Measurements from ENCODE around the gene PBX1. TPM values are rescaled to one million over a fixed set of nuclear protein-coding genes. Genes with fewer than 3 reads are reported as not detected.

PBX1 gene
- polyA plus RNA-seq, 3 donors = 0.07 TPM; not detected in 2

- H3K36me3 Mint-ChIP-seq = no peaks in the 10 kb centered on the region
- H3K4me2 ChIP-seq (replicated peaks; ENCODE audit: extremely low read depth, low read length, poor library complexity, severe bottlenecking) = no peak overlapping the region
Measured at GRCh38 chr1:164586591-164586990, 27.6 kb downstream of the PBX1 start.

DNA sequence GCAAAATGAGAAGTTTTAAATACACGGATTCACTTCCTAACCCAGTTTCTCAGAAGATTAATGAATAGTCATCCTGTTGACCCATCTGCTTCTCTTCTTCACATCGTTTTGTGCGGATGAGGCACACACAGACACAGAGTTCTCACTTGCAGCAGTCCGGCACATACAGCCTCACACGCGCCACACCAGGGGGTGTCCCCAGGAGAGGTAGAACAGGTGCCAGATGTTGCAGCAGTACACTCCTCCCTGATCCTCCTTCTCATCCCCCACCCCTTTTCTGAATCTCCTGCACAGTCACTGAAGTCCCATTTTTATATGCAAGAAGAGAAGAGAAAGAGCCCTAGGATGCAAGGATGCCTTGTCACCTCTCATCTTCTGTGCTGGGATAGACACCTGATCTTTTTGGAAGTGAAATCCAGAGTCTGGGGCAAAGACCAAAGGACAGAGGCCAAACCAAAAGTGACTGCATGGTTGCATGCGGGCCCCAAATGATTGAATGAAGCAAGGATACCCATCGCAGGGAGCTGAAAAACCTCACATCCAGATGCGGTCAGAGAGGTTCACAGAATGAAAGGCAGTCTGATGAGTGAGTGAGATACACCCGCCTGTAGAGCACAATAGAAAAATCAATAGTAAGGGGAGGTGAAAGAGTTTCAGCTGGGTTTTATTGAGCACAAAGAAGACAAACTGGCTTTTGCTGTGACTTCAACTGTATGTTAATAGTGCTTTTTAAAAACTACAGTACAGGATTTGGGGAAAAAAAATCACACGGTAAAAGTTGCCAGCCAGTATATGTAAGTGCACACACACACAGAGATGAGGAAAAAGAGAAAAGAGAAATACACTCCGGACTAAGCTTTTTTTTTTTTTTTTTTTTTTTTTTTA, 28.9 kb downstream of the PBX1 start:
- no peak for DNase-seq
- H3K79me2 ChIP-seq (ENCODE audit: insufficient read depth, low read length) = no peaks in the 10 kb centered on the region
- H3K27ac ChIP-seq (ENCODE audit: low read depth in 1 of 2, low read length in 2 of 2) = no peak overlapping the region
- H3K9me3 ChIP-seq (replicated peaks in 1 of 2; ENCODE audit: control insufficient read depth in 1 of 2, insufficient read depth in 1 of 2, low read length in 2 of 2) = no peaks in the 10 kb centered on the region
- no peak overlapping the region for H3K9ac ChIP-seq (ENCODE audit: insufficient read depth, low read length, poor library complexity, severe bottlenecking)
- no peak overlapping the region for H3K4me3 ChIP-seq (replicated peaks in 1 of 3; ENCODE audit: low read depth in 2 of 3, low read length in 3 of 3)
- no peak overlapping the region for H3K27ac Mint-ChIP-seq
- peaks cover 0 to 4% of the 10 kb centered on the region in 2 donors for H3K27me3 ChIP-seq (ENCODE audit: control insufficient read depth in 2 of 2, insufficient read depth in 2 of 2, low read length in 2 of 2)
- H3K36me3 Mint-ChIP-seq = no peaks in the 10 kb centered on the region
- H3K4me1 Mint-ChIP-seq = peaks cover 11% of the 10 kb centered on the region
- no peak for TF ChIP-seq CTCF (IDR thresholded peaks at IDR 0.05)
- H4K20me1 ChIP-seq (ENCODE audit: insufficient read depth, low read length) = no peaks in the 10 kb centered on the region
- WGBS (ENCODE audit: insufficient coverage) = 89% methylated on average over 7 of the region's 12 CpGs
- no peaks in the 10 kb centered on the region for H3K36me3 ChIP-seq (replicated peaks in 1 of 2; ENCODE audit: control insufficient read depth in 1 of 2, insufficient read depth in 2 of 2, low read length in 2 of 2)
- H3K27me3 Mint-ChIP-seq (ENCODE audit: low read depth in 3 of 3) = peaks cover 10 to 24% (median 14%) of the 10 kb centered on the region in 3 donors
- H3K4me2 ChIP-seq (replicated peaks; ENCODE audit: extremely low read depth, low read length, poor library complexity, severe bottlenecking) = no peak overlapping the region
- peaks cover 0 to 2% (median 0%) of the 10 kb centered on the region in 7 donors for H3K9me3 Mint-ChIP-seq
- no peak overlapping the region for H3K4me3 Mint-ChIP-seq
- no peak overlapping the region for H2AFZ ChIP-seq (ENCODE audit: insufficient read depth, low read depth, low read length, poor library complexity, severe bottlenecking)
- H3K4me1 ChIP-seq (ENCODE audit: control insufficient read depth in 1 of 2, insufficient read depth in 2 of 2, low read length in 2 of 2) = no peaks in the 10 kb centered on the region
- intact Hi-C loops (cut with micrococcal nuclease) = no loop called here

More at GRCh38 chr1:164586591-164586990, 27.6 kb downstream of the PBX1 start:
- peaks cover 11% of the 10 kb centered on the region for H3K4me1 Mint-ChIP-seq
- H3K27me3 ChIP-seq (ENCODE audit: control insufficient read depth in 2 of 2, insufficient read depth in 2 of 2, low read length in 2 of 2) = peaks cover 0 to 4% of the 10 kb centered on the region in 2 donors
- no peak overlapping the region for H3K9ac ChIP-seq (ENCODE audit: insufficient read depth, low read length, poor library complexity, severe bottlenecking)
- H3K9me3 ChIP-seq (replicated peaks in 1 of 2; ENCODE audit: control insufficient read depth in 1 of 2, insufficient read depth in 1 of 2, low read length in 2 of 2) = no peaks in the 10 kb centered on the region
- no peak overlapping the region for H3K27ac ChIP-seq (ENCODE audit: low read depth in 1 of 2, low read length in 2 of 2)
- H3K9me3 Mint-ChIP-seq = peaks cover 0 to 2% (median 0%) of the 10 kb centered on the region in 7 donors
- no peaks in the 10 kb centered on the region for H3K79me2 ChIP-seq (ENCODE audit: insufficient read depth, low read length)
- 88% methylated on average over 3 of the region's 5 CpGs for WGBS (ENCODE audit: insufficient coverage)
- no peaks in the 10 kb centered on the region for H4K20me1 ChIP-seq (ENCODE audit: insufficient read depth, low read length)
- no peak overlapping the region for H3K4me3 Mint-ChIP-seq
- intact Hi-C loops (cut with micrococcal nuclease) = no loop called here
- no peak for TF ChIP-seq CTCF (IDR thresholded peaks at IDR 0.05)
- H3K4me1 ChIP-seq (ENCODE audit: control insufficient read depth in 1 of 2, insufficient read depth in 2 of 2, low read length in 2 of 2) = no peaks in the 10 kb centered on the region
- no peak overlapping the region for H3K4me3 ChIP-seq (replicated peaks in 1 of 3; ENCODE audit: low read depth in 2 of 3, low read length in 3 of 3)
- no peak for DNase-seq
- peaks cover 10 to 24% (median 14%) of the 10 kb centered on the region in 3 donors for H3K27me3 Mint-ChIP-seq (ENCODE audit: low read depth in 3 of 3)
- no peaks in the 10 kb centered on the region for H3K36me3 ChIP-seq (replicated peaks in 1 of 2; ENCODE audit: control insufficient read depth in 1 of 2, insufficient read depth in 2 of 2, low read length in 2 of 2)
- no peak overlapping the region for H2AFZ ChIP-seq (ENCODE audit: insufficient read depth, low read depth, low read length, poor library complexity, severe bottlenecking)
- peak overlapping the region in 1 of 7 donors; percentile 43 for H3K27ac Mint-ChIP-seq

All from CD14-positive monocyte (primary cell).